Muscle layer of duodenum (tissue), 2 donors: ENCODE measurements around the gene YBEY.

ENCODE experiments used
- H3K27ac ChIP-seq: one replicate; pipeline ENCODE4 v1.7.0; 2013; ENCODE audit warnings: mild to moderate bottlenecking, low read length
- H3K27me3 ChIP-seq: one replicate; pipeline ENCODE4 v1.7.0; 2013; ENCODE audit warnings: low read depth, mild to moderate bottlenecking, control low read depth, low read length
- H3K36me3 ChIP-seq, 2 donors: one replicate each; pipeline ENCODE4 v1.7.0; 2013; ENCODE audit warnings: low read length in 2 of 2, control low read depth in 1 of 2, mild to moderate bottlenecking in 1 of 2; ENCODE audit not compliant: insufficient read depth in 2 of 2, control insufficient read depth in 1 of 2
- H3K4me1 ChIP-seq, 2 donors: one replicate each; pipeline ENCODE4 v1.7.0; 2013; ENCODE audit warnings: low read length in 2 of 2, mild to moderate bottlenecking in 2 of 2, control low read depth in 1 of 2, moderate library complexity in 1 of 2; ENCODE audit not compliant: insufficient read depth in 2 of 2, control insufficient read depth in 1 of 2
- H3K4me3 ChIP-seq, 2 donors: one replicate each; pipeline ENCODE4 v1.7.0; 2013; ENCODE audit warnings: low read length in 2 of 2, low read depth in 1 of 2, mild to moderate bottlenecking in 1 of 2
- H3K9me3 ChIP-seq, 2 donors: one replicate each; pipeline ENCODE4 v1.7.0; 2013; ENCODE audit warnings: low read length in 2 of 2, control low read depth in 1 of 2, mild to moderate bottlenecking in 1 of 2; ENCODE audit not compliant: control insufficient read depth in 1 of 2
- donor health status: healthy.

The YBEY gene

GRCh38 chr21:46289655-46290179, 3.6 kb downstream of the YBEY start:
- Histone ChIP-seq H3K36me3 (peaks cover 0 to 16% of the 10 kb centered on the region in 2 donors), H3K4me3 (no peak overlapping the region), H3K27me3 (no peaks in the 10 kb centered on the region), H3K4me1 (peaks cover 8% of the 10 kb centered on the region in 2 donors), H3K9me3 (no peaks in the 10 kb centered on the region), H3K27ac (no peak overlapping the region)

GRCh38 chr21:46291561-46291960, 5.4 kb downstream of the YBEY start:
- no peak overlapping the region for H3K4me3 ChIP-seq
- H3K36me3 ChIP-seq: peaks cover 0 to 9% of the 10 kb centered on the region in 2 donors
- H3K4me1 ChIP-seq: peaks cover 0 to 11% of the 10 kb centered on the region in 2 donors
- no peaks in the 10 kb centered on the region for H3K9me3 ChIP-seq
- no peak overlapping the region for H3K27ac ChIP-seq
- H3K27me3 ChIP-seq: no peaks in the 10 kb centered on the region

GRCh38 chr21:46294647-46295176, 8.6 kb downstream of the YBEY start:
- H3K4me3 ChIP-seq: no peak overlapping the region
- H3K9me3 ChIP-seq: no peaks in the 10 kb centered on the region
- H3K27me3 ChIP-seq: no peaks in the 10 kb centered on the region
- H3K36me3 ChIP-seq: peaks cover 0 to 9% of the 10 kb centered on the region in 2 donors
- no peak overlapping the region for H3K27ac ChIP-seq
- peaks cover 0 to 23% of the 10 kb centered on the region in 2 donors for H3K4me1 ChIP-seq

DNA sequence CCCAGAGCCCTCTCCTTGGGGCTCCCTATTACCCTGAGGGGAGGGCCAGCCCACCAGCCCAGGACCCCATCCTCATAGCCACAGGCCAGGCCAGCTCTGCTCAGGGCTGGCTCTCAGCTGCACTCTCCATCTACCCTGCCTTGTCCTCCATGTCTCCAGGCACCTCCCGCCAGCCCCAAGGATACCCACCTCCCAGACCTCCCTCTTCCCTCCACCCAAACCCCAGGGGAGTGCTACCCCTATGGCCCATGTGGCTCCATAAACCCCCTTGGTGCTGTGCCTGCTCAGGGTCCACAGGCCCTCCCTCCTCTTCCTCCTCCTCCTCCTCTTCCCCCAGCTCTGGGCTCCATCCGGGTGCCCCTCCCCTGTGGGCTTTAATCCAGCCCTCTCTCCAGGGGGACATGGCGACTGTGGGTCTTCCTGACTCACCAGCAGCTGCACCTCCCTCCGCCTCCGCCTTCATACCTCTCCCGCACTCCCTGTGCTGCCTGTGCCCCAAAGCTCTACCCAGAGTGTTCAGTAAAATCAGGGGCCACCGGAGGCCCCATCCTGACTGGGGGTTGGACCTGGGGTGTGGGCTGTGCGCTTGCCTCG, 9.1 kb downstream of the YBEY start:
- Histone ChIP-seq H3K4me1 (peaks cover 0 to 23% of the 10 kb centered on the region in 2 donors), H3K36me3 (peaks cover 0 to 9% of the 10 kb centered on the region in 2 donors), H3K27me3 (no peaks in the 10 kb centered on the region), H3K9me3 (no peaks in the 10 kb centered on the region), H3K27ac (no peak overlapping the region), H3K4me3 (peak overlapping the region in 1 of 2 donors; percentile 9)

DNA sequence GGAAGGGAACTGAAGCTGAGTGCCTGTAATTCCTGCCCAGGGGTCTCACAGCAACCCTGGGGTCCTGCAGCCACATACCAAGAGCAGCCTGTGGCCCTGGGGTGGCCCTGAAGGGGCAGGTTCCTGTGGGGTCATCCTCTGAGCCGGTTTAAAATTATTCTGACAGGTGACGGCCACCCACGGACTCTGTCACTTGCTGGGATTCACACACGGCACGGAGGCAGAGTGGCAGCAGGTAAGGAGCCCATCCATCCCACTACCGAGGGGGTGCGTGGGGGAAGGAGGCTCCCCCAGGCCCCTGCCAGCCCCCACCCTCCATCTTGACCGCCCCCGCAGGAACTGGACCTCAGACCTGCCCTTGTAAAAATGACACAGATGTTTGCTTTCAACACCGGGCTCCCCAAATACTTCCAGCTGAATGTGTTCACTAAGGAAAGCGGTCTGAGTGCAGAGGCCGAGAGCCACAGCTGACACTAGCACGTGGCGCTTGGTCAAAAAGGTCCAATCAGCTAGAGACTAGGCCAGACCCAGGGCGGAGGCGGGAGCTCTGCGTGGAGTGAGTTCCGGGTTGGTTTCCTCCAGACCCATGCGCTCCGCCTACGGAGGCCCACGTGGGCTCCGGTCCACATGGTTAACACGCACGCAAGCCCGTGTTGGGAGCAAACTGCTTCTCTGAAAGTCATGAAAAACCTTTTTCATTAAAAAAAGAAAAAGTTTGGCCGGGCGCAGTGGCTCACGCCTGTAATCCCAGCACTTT, 10.0 kb downstream of the YBEY start:
- Histone ChIP-seq H3K4me3 (peak overlapping the region in 1 of 2 donors; percentile 9), H3K27ac (no peak overlapping the region), H3K4me1 (peaks cover 0 to 23% of the 10 kb centered on the region in 2 donors), H3K36me3 (peaks cover 0 to 9% of the 10 kb centered on the region in 2 donors), H3K9me3 (no peaks in the 10 kb centered on the region), H3K27me3 (no peaks in the 10 kb centered on the region)

DNA sequence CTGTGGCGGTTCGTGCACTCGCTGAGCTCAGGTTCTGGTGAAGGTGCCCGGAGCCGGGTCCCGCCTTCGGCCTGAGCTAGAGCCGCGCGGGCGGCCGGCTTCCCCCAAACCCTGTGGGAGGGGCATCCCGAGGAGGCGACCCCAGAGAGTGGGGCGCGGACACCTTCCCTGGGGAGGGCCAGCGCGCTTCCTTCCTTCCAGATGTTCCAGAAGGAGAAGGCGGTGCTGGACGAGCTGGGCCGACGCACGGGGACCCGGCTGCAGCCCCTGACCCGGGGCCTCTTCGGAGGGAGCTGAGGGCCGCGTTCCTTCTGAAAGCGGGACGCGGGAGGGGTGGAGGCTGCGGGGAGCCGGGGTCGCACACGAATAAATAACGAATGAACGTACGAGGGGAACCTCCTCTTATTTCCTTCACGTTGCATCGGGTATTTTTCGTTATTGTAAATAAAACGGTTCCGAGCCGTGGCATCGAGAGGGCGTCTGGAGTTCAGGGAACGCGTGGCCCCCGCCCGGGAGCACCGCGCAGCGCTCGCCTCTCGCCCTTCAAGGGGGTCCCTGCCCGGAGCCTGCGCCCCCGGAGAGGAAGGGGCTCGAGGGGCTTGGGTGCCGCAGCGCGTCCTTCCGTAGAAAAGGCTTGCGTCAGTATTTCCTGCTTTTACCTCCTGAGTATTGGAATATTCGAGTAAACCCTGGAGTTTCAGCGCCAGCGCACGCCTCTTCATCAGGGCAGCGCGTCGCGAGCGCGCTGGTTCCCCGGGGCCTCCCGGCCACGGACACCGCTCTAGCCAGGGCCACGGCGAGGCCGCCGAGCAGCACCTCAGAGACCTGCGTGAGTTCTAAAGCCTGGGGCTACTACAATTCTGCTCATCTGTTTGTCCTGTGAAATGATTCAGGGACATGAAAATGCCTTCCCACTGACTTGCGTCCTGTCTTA, 11.5 kb downstream of the YBEY start:
- no peak overlapping the region for H3K27ac ChIP-seq
- no peaks in the 10 kb centered on the region for H3K27me3 ChIP-seq
- peak overlapping the region; percentile 33 to 55 for H3K4me3 ChIP-seq
- H3K9me3 ChIP-seq: no peaks in the 10 kb centered on the region
- peaks cover 0 to 23% of the 10 kb centered on the region in 2 donors for H3K4me1 ChIP-seq
- peaks cover 0 to 12% of the 10 kb centered on the region in 2 donors for H3K36me3 ChIP-seq

DNA sequence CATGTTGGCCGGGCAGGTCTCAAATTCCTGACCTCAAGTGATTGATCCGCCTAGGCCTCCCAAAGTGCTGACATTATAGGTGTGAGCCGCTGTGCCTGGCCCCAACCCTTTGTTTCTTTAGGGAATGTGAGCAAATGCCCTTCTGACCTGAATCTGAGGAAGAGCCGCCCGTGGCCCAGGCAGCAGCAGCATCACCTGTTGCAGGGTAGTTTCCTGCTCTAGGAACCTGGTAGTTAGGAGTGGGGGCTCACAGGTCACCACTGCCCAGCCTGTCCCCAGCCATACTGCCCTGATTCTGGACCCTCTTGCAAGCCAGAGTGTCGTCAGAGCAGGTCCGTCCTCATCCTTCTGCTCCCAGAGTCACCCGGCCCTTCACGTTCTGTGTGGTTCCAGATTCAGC, 13.0 kb downstream of the YBEY start:
- Histone ChIP-seq H3K27ac (no peak overlapping the region), H3K27me3 (no peaks in the 10 kb centered on the region), H3K36me3 (peaks cover 0 to 12% of the 10 kb centered on the region in 2 donors), H3K4me1 (peaks cover 0 to 23% of the 10 kb centered on the region in 2 donors), H3K9me3 (no peaks in the 10 kb centered on the region), H3K4me3 (no peak overlapping the region)

GRCh38 chr21:46301759-46302158, 15.6 kb downstream of the YBEY start:
- Histone ChIP-seq H3K27ac (no peak overlapping the region), H3K4me1 (peaks cover 0 to 12% of the 10 kb centered on the region in 2 donors), H3K36me3 (peaks cover 0 to 18% of the 10 kb centered on the region in 2 donors), H3K27me3 (no peaks in the 10 kb centered on the region), H3K9me3 (no peaks in the 10 kb centered on the region), H3K4me3 (no peak overlapping the region)

- Histone ChIP-seq H3K27me3 (no peaks in the 10 kb centered on the region), H3K9me3 (no peaks in the 10 kb centered on the region), H3K4me1 (no peaks in the 10 kb centered on the region), H3K27ac (no peak overlapping the region), H3K4me3 (no peak overlapping the region), H3K36me3 (peaks cover 0 to 18% of the 10 kb centered on the region in 2 donors)
Measured at GRCh38 chr21:46304437-46304836, 18.3 kb downstream of the YBEY start.

GRCh38 chr21:46304955-46305354, 18.8 kb downstream of the YBEY start:
- H3K9me3 ChIP-seq: no peaks in the 10 kb centered on the region
- no peaks in the 10 kb centered on the region for H3K27me3 ChIP-seq
- no peak overlapping the region for H3K4me3 ChIP-seq
- no peak overlapping the region for H3K27ac ChIP-seq
- peaks cover 0 to 18% of the 10 kb centered on the region in 2 donors for H3K36me3 ChIP-seq
- no peaks in the 10 kb centered on the region for H3K4me1 ChIP-seq
